Activated naive CD4-positive, alpha-beta T cell treated with anti-CD3 and anti-CD28 coated beads, Interleukin-2, amount 50 U/mL, for 24 hours (primary cell): ENCODE results near the gene ATP11B.
"Not testable (repeated sequence)": the region's sequence is repeated elsewhere in the genome, so short reads cannot be mapped to it uniquely, and the experiment has no call there.

Experiments
- H3K27ac Mint-ChIP-seq: one replicate; pipeline ENCODE4 v1.8.0; 2021; ENCODE audit warnings: mild to moderate bottlenecking, mixed read lengths
- H3K27me3 Mint-ChIP-seq: one replicate; pipeline ENCODE4 v1.8.0; 2021; ENCODE audit warnings: mixed read lengths
- H3K36me3 Mint-ChIP-seq: one replicate; pipeline ENCODE4 v1.8.0; 2021; ENCODE audit warnings: mixed read lengths
- H3K4me1 Mint-ChIP-seq: one replicate; pipeline ENCODE4 v1.8.0; 2021; ENCODE audit warnings: mixed read lengths
- H3K4me3 Mint-ChIP-seq: one replicate; pipeline ENCODE4 v1.8.0; 2021; ENCODE audit warnings: mild to moderate bottlenecking, mixed read lengths
- H3K9me3 Mint-ChIP-seq: one replicate; pipeline ENCODE4 v1.8.0; 2021; ENCODE audit warnings: mixed read lengths

ATP11B gene

DNA sequence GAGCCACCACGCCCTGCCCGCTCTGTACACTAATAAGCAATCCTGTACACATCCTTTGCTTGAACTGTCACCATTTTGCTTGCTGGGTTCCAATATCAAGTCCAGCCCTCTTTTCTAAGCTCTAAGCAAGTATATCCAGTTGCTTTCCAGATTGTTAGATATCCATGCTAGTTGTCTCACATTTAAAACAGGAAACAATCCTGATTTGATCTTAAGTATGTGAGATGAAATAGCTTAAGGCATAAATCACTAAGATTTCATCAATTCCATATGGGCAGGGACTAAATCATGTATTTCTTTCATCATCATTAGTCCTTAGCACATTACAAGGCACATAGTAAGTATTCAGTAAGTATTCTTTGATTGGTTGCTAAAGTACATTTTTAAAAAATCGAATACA, 16.2 kb downstream of the ATP11B start:
- H3K27ac Mint-ChIP-seq, result no peak overlapping the region
- H3K27me3 Mint-ChIP-seq, result no peaks in the 10 kb centered on the region
- H3K4me1 Mint-ChIP-seq, result peaks cover 79% of the 10 kb centered on the region
- peak overlapping the region; percentile 11 for H3K4me3 Mint-ChIP-seq
- no peaks in the 10 kb centered on the region for H3K9me3 Mint-ChIP-seq
- peaks cover 9% of the 10 kb centered on the region for H3K36me3 Mint-ChIP-seq

DNA sequence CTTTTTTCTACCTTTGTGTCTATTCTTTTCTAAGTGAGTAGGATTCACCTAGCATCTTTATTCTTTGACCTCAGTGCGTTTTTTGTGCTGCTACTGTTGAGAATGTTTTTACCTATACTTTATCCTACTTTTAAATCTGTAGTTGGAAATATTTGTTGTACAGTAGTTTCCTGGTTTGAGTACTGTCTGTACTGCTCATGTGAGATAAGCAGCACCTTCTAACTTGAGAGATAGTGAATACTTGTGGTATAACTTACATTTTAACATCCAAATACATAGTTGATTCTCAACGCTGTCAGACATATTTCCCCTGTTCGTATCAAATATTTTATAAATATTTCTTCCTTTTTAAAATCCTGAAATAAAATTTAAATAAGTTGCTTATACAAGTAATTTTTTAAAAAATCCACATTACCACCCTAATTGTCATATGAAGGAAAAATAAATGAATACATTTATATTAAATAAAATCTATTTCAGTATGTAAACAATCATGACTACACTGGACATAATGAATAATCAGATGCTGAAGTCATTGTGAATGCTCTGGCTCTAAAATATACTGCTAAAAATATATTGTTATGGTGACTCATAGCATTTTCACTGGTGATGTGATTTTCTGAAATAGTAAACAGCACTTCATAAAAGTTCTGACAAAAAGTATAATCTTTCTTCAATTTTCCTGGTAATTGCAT, 17.4 kb downstream of the ATP11B start:
- no peak overlapping the region for H3K27ac Mint-ChIP-seq
- peaks cover 81% of the 10 kb centered on the region for H3K4me1 Mint-ChIP-seq
- no peaks in the 10 kb centered on the region for H3K9me3 Mint-ChIP-seq
- H3K27me3 Mint-ChIP-seq, result no peaks in the 10 kb centered on the region
- H3K4me3 Mint-ChIP-seq, result no peak overlapping the region
- peaks cover 5% of the 10 kb centered on the region for H3K36me3 Mint-ChIP-seq

DNA sequence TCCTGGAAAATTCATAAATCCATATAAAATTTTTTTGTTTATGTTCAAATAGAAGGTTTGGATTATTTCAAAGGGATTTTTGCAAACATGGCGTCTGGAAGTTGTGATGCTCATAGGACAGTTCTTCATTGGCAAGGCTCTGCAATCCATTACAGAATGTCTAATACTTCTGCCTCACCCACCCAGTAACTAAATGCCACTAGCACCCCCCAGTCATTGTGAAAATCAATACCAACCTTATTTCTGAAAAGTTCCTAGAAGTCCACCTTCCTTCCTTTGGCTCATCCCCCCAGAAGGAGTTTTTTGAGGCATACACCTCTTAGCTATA, 17.9 kb downstream of the ATP11B start:
- Mint-ChIP-seq H3K4me1 (peaks cover 81% of the 10 kb centered on the region), H3K36me3 (peaks cover 5% of the 10 kb centered on the region), H3K27me3 (no peaks in the 10 kb centered on the region), H3K27ac (no peak overlapping the region), H3K4me3 (no peak overlapping the region), H3K9me3 (no peaks in the 10 kb centered on the region)

DNA sequence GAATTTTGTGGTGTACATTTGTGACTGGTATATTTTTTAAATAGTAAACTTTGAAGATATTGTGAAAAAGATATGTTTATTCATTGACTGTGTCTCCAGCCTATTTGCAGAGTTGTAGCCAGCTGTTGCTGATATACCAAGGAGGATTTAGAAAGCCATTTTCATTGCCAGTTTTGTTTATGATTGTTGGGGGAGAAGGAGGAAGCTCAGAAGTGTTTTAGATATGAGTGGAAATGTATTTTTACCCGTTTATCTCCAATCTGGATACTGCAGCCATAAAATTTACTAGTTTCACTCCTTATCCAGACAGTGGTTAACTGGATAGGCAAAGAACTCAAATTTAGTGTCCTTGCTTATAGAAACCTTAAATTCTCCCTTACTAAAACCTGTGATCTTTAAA, 18.8 kb downstream of the ATP11B start:
- Mint-ChIP-seq H3K4me3 (no peak overlapping the region), H3K27ac (no peak overlapping the region), H3K27me3 (no peaks in the 10 kb centered on the region), H3K36me3 (peaks cover 5% of the 10 kb centered on the region), H3K9me3 (no peaks in the 10 kb centered on the region), H3K4me1 (peaks cover 81% of the 10 kb centered on the region)

DNA sequence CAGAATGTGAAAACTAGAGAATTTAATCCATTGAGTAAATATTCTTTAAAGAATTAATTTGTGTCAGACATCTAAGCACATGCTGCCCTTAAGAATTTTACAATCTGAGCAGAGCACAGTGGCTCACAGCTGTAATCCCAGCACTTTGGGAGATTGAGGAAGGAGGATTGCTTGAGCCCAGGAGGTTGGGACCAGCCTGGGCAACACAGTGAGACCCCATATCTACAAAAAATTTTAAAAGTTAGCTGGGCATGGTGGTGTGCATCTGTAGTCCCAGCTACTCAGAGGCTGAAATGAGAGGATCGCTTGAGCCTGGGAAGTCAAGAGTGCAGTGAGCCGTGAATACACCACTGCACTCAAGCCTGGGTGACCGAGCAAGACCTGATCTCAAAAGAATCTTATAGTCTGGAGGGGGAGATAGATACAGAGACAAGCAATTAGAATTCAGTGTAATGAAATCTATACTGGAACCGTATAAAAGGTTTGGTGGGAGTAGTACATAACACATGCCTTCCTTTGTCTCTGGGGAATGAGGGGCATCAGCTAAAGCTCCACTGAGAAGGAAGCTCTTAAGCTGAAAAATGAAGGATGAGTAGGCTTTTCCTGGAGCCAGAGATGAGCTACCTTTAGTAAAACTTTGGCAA, 21.2 kb downstream of the ATP11B start:
- Mint-ChIP-seq H3K4me1 (peaks cover 76% of the 10 kb centered on the region), H3K9me3 (no peaks in the 10 kb centered on the region), H3K4me3 (peak overlapping the region; percentile 15), H3K36me3 (peaks cover 5% of the 10 kb centered on the region), H3K27me3 (no peaks in the 10 kb centered on the region), H3K27ac (no peak overlapping the region)

DNA sequence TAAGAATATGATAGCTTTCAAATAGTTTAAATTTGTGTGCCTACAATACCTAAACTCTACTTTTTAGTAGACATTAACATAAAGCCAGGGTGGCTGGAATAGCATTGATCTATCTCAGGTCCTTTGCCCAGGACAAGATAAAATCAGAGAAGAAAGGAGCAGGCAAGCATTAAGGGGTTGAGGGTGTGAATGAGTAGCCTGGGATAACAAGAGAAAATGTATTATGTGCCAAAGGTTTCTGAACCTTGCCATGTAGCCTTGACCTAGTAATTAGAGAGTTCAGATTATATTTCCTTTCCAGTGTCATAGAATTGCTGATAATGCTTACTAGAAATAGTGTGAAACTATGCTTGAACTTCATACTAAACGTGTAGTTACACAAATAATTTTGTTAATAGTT, 22.9 kb downstream of the ATP11B start:
- peaks cover 74% of the 10 kb centered on the region for H3K4me1 Mint-ChIP-seq
- no peaks in the 10 kb centered on the region for H3K27me3 Mint-ChIP-seq
- H3K4me3 Mint-ChIP-seq, result no peak overlapping the region

DNA sequence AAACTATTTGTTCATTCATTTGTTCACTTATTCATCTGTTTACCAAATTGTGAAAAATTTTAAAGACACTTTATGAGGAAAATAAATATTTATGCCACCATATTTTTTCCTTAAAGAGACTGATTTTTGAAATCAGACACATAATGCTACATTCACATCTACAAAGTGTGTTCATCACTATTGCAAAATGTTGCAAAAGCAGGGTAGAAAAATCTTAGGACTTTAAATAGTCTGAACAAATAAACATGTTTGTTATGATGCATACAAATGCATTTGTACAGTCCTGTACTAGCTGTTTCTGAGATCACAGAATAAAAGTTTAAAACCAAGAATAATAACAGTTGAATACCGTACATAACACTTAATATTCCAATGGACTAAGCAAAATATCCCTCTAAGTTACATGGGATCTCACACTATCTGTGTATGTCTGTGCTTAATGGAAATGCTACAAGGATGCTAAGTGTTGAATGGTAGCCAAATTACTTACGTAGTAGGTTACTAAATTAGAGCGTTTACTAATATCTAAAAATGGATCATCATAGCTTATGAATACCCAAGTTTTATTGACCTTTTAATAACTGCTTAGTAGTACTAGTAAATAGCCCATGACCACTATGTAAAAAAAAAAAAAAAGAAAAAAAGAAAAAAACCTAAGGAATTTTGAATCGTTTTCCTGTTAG, 25.1 kb downstream of the ATP11B start:
- peaks cover 9% of the 10 kb centered on the region for H3K36me3 Mint-ChIP-seq
- no peak overlapping the region for H3K4me3 Mint-ChIP-seq
- H3K27me3 Mint-ChIP-seq, result no peaks in the 10 kb centered on the region
- peaks cover 57% of the 10 kb centered on the region for H3K4me1 Mint-ChIP-seq
- no peaks in the 10 kb centered on the region for H3K9me3 Mint-ChIP-seq
- no peak overlapping the region for H3K27ac Mint-ChIP-seq

More for the DNA sequence above, 22.9 kb downstream of the ATP11B start:
- H3K9me3 Mint-ChIP-seq, result no peaks in the 10 kb centered on the region
- peak overlapping the region; percentile 30 for H3K27ac Mint-ChIP-seq
- peaks cover 2% of the 10 kb centered on the region for H3K36me3 Mint-ChIP-seq

DNA sequence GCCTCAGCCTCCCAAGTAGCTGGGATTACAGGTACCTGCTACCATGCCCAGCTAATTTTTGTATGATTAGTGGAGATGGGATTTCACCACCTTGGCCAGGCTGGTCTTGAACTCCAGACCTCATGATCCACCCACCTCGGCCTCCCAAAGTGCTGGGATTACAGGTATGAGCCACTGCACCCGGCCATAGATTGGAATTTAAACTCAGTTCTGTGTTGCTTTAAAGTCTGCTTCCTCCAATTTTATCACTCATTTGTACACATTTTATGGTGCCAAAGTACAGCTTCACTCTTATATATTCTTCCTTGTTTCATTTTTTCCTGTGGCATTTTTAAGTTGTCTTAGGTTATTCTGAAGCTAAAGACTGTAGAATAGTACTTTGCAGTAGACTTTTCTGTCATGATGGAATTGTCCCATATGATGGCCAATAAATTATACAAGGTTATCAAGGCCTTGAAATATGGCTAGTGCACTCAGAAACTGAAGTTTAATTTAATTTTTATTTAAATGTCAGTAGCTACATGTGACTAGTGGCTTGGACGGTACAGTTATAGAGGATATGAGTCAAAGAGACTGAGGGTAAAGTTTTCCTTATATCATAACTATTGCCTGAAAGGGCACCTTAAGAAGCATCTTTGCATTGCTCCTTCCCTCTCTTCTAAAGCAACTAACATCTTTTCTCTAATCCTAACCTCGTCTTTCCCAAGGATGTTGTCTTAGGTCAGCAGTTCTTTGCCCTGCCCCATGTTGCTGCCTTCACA, 28.1 kb downstream of the ATP11B start:
- no peaks in the 10 kb centered on the region for H3K9me3 Mint-ChIP-seq
- H3K27ac Mint-ChIP-seq, result no peak overlapping the region
- H3K4me3 Mint-ChIP-seq, result no peak overlapping the region
- peaks cover 60% of the 10 kb centered on the region for H3K4me1 Mint-ChIP-seq
- H3K36me3 Mint-ChIP-seq, result peaks cover 16% of the 10 kb centered on the region
- H3K27me3 Mint-ChIP-seq, result no peaks in the 10 kb centered on the region

DNA sequence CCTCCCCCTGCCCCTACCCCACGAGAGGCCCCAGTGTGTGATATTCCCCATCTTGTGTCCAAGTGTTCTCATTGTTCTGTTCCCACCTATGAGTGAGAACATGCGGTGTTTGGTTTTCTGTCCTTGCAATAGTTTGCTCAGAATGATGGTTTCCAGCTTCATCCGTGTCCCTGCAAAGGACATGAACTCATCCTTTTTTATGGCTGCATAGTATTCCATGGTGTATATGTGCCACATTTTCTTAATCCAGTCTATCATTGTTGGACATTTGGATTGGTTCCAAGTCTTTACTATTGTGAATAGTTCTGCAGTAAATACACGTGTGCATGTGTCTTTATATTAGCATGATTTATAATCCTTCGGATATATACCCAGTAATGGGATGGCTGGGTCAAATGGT, 29.0 kb downstream of the ATP11B start:
- H3K27me3 Mint-ChIP-seq, H3K4me3 Mint-ChIP-seq: not testable (repeated sequence)
- H3K4me1 Mint-ChIP-seq, result peaks cover 59% of the 10 kb centered on the region

DNA sequence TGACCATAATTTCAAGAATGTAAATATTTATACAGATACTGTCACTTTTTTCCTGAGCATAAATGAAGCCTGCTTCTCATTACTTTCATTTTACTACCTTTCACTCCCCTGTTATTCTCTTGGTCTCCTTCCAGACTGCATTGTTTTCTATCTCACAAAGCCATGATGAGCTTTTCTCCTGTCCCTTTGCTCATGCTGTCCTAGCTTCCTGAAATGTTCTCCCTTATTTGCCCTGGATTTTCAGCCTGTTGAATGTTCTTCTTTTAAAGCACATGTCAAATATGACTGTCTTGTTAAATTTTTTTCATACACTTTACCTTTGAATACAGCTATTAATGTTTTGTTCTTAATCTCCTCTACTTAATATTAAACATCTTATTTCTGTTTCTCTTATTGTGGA, 31.7 kb downstream of the ATP11B start:
- Mint-ChIP-seq H3K4me1 (peaks cover 50% of the 10 kb centered on the region), H3K36me3 (peaks cover 16% of the 10 kb centered on the region)

More for the DNA sequence above, 29.0 kb downstream of the ATP11B start:
- H3K36me3 Mint-ChIP-seq, result peaks cover 16% of the 10 kb centered on the region
- H3K9me3 Mint-ChIP-seq, H3K27ac Mint-ChIP-seq: not testable (repeated sequence)

DNA sequence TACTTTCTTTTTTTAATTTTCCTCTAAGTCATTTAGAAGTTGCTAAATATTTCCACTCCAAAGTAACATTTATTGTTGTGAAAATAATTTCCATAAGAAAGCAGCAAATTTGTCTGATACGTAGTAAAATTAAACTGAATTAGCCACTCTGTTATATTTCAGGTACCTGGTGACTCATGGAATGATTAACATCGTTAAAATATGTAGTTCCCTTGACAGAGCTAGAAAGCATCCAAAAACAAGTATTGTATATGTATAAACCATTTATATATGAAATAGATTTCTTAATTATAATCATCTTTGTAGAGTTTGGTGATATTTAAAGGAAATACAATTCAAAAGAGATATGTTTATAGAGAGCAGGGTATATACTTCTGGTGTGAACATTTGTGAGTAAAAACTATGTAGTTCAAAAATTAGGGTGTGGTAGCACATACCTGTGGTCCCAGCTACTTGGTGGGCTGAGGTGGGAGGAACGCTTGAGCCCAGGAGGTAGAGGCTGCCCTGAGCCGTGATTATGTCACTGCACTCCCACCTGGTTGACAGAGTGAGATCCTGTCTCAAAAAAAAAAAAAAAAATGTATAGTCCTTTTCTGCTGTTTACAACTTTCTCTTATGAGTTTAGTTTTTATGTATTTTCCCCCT, 36.6 kb downstream of the ATP11B start:
- H3K27ac Mint-ChIP-seq, result no peak overlapping the region
- no peaks in the 10 kb centered on the region for H3K27me3 Mint-ChIP-seq
- H3K9me3 Mint-ChIP-seq, result no peaks in the 10 kb centered on the region

More for the DNA sequence above, 31.7 kb downstream of the ATP11B start:
- no peak overlapping the region for H3K4me3 Mint-ChIP-seq
- H3K27ac Mint-ChIP-seq, result peak overlapping the region; percentile 4
- no peaks in the 10 kb centered on the region for H3K9me3 Mint-ChIP-seq
- H3K27me3 Mint-ChIP-seq, result no peaks in the 10 kb centered on the region

DNA sequence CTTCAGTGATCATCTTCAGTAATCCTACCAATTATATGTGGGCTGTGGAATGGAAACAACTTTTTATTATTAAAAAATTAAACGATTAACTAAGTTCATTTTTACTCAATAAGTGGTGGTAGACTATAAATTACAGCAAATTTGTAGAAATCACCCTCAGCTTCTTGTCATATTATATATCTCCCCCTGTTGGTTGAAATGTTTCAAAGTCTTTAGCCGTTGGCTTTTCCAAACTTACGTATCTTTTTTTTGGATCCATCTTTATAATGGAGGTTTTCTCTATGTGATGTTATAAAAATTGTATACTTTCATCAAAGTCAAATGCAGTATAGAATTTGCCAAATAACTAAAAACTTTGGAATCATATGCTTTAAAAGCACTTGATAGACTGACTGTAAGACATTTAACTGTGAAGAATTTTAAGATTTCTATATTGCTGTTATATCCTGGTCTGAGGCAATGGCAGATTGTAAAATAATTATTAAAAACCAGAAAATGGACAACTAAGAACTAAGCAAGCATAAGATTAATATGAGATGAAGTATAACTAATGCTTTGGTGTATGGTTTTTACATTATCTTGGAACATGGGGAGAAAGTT, 44.7 kb downstream of the ATP11B start:
- peaks cover 8% of the 10 kb centered on the region for H3K4me1 Mint-ChIP-seq
- H3K27me3 Mint-ChIP-seq, result no peaks in the 10 kb centered on the region
- no peak overlapping the region for H3K4me3 Mint-ChIP-seq
- no peaks in the 10 kb centered on the region for H3K9me3 Mint-ChIP-seq
- H3K36me3 Mint-ChIP-seq, result peaks cover 22% of the 10 kb centered on the region
- peak overlapping the region; percentile 75 for H3K27ac Mint-ChIP-seq

More for the DNA sequence above, 36.6 kb downstream of the ATP11B start:
- Mint-ChIP-seq H3K4me1 (peaks cover 57% of the 10 kb centered on the region), H3K36me3 (peaks cover 15% of the 10 kb centered on the region), H3K4me3 (no peak overlapping the region)

DNA sequence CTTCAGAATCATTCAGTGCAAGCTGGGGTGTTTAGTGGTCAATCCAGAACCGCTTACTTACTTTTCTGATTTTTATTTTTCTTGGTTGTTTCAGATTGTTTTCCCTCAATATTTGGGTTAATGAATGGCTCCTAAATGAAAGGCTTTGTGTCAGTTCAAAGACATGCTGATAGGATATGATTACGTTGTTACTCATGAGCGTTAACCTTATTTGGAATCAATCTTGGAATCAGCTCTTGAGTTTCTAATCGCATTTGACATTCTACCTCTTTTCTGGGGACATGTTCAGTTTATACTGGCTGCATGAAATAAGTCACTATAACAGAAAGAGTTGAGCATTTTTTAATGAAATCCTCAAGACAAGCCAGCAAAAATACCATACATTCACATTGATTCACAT, 50.2 kb downstream of the ATP11B start:
- Mint-ChIP-seq H3K4me3 (no peak overlapping the region), H3K27me3 (no peaks in the 10 kb centered on the region), H3K4me1 (no peaks in the 10 kb centered on the region), H3K27ac (no peak overlapping the region), H3K36me3 (peaks cover 23% of the 10 kb centered on the region), H3K9me3 (no peaks in the 10 kb centered on the region)

DNA sequence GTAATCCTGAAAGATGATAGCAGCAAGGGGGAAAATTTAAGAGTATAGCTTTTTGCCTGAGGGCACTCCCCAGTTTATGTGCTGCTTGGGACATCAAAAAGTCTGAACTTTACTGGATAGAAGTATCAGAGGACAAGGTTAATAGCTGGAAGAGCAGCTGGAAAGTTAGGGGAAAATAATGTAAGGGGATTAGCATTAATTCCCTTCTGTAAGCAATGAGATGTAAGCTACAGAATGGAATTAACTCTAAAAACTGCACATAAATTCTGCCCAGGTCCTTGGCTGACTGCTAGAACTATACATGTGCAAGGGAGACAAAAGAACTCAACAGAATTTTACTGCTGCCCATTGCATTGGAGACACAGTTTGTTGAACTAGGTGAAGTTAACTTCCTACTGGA, 55.6 kb downstream of the ATP11B start:
- no peak overlapping the region for H3K27ac Mint-ChIP-seq
- H3K27me3 Mint-ChIP-seq, result no peaks in the 10 kb centered on the region
- H3K9me3 Mint-ChIP-seq, result no peaks in the 10 kb centered on the region
- no peaks in the 10 kb centered on the region for H3K4me1 Mint-ChIP-seq
- no peak overlapping the region for H3K4me3 Mint-ChIP-seq
- H3K36me3 Mint-ChIP-seq, result peaks cover 26% of the 10 kb centered on the region

DNA sequence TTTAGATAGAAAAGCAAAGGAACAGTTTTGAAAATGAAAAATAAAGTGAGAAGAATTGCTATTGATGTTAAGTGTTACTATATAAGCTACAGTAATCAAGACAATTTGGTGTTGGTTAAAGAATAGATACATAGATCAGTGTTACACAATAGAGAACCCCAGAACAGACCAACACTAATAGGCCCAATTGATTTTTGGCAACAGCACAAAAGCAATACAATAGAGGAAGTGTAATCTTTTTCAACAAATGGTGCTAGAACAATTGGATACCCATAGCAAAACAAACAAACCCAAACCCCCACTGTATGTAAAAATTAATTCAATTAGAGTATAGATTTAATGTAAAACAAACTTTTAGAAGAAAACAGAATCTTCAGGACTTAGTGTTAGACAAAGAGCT, 61.8 kb downstream of the ATP11B start:
- no peak overlapping the region for H3K4me3 Mint-ChIP-seq

More for the DNA sequence above, 61.8 kb downstream of the ATP11B start:
- no peaks in the 10 kb centered on the region for H3K9me3 Mint-ChIP-seq
- peaks cover 19% of the 10 kb centered on the region for H3K36me3 Mint-ChIP-seq
- H3K4me1 Mint-ChIP-seq, result no peaks in the 10 kb centered on the region
- H3K27me3 Mint-ChIP-seq, result no peaks in the 10 kb centered on the region
- H3K27ac Mint-ChIP-seq, result peak overlapping the region; percentile 30
